Lower lobe of right lung (tissue), 2 donors: ENCODE results near the gene PGLYRP3. TPM values are rescaled to one million over a fixed set of nuclear protein-coding genes. Genes with fewer than 3 reads are reported as not detected.

Experiments
- ATAC-seq, 2 donors: fragments of 200-7000 bp; cut with Tn5 transposase; one replicate each; pipeline ENCODE4 v1.9.1; 2020 to 2022; ENCODE audit warnings: mild to moderate bottlenecking in 2 of 2, moderate library complexity in 2 of 2
- DNase-seq: peaks from one replicate; pipeline ENCODE4 v3.0.0-alpha.2; 2020
- H3K27ac ChIP-seq: fragments of 200-600 bp; one replicate; pipeline ENCODE4 v1.8.0; 2022
- H3K27me3 ChIP-seq: fragments of 200-600 bp; one replicate; pipeline ENCODE4 v1.8.0; 2022; ENCODE audit warnings: low read depth
- H3K36me3 ChIP-seq: fragments of 200-600 bp; one replicate; pipeline ENCODE4 v1.8.0; 2022; ENCODE audit warnings: mild to moderate bottlenecking
- H3K4me1 ChIP-seq: fragments of 200-600 bp; one replicate; pipeline ENCODE4 v1.8.0; 2022
- H3K4me3 ChIP-seq: fragments of 200-600 bp; one replicate; pipeline ENCODE4 v1.8.0; 2022; ENCODE audit warnings: mild to moderate bottlenecking
- H3K9me3 ChIP-seq: fragments of 200-600 bp; one replicate; pipeline ENCODE4 v1.8.0; 2022
- CTCF ChIP-seq: fragments of 200-600 bp; IDR thresholded peaks from one replicate; pipeline ENCODE4 v1.8.0; 2022; ENCODE audit warnings: antibody characterized with exemption, mild to moderate bottlenecking
- intact Hi-C: fragments of 100-400 bp; cut with DNase I; formaldehyde crosslinking; loops from one replicate; pipeline ENCODE4 v1.11.0; 2022
- total RNA-seq: library from RNA; stranded (reverse); fragmentation: NEBNext Ultra II Directional; extraction: Animal tissue kit (Norgen Biotek cat#: 25700); gene quantifications from one replicate; pipeline ENCODE4 v1.2.1, GENCODE V29; 2021
- donor health status: DM: no; HTN: yes; CAD: no; lungs with severe emphysema.

Gene PGLYRP3
- total RNA-seq, 1 donor from 2014 or later, result not detected

GRCh38 chr1:153359241-153359640 lies 46.5 kb upstream of the PGLYRP3 start:
- intact Hi-C loops, result no loop called here
- no peak for DNase-seq

GRCh38 chr1:153358691-153358975 lies 45.9 kb upstream of the PGLYRP3 start:
- Histone ChIP-seq H3K4me1 (peaks cover 12% of the 10 kb centered on the region), H3K36me3 (no peaks in the 10 kb centered on the region), H3K9me3 (no peaks in the 10 kb centered on the region), H3K4me3 (peak overlapping the region; percentile 44), H3K27ac (peak overlapping the region; percentile 80), H3K27me3 (no peaks in the 10 kb centered on the region)
- intact Hi-C loops, result no loop called here
- ATAC-seq (no peak), DNase-seq (no peak)
- TF ChIP-seq CTCF, result no peak

More at GRCh38 chr1:153359241-153359640, 46.5 kb upstream of the PGLYRP3 start:
- Histone ChIP-seq H3K27ac (peak overlapping the region; percentile 80), H3K4me3 (peak overlapping the region; percentile 44), H3K4me1 (peaks cover 12% of the 10 kb centered on the region), H3K36me3 (no peaks in the 10 kb centered on the region), H3K27me3 (no peaks in the 10 kb centered on the region), H3K9me3 (no peaks in the 10 kb centered on the region)
- no peak for TF ChIP-seq CTCF
- ATAC-seq, result no peak

GRCh38 chr1:153357853-153358690 lies 45.3 kb upstream of the PGLYRP3 start, which contains the start of gene S100A9:
S100A9 (plus strand) TSS chr1:153357854; CDS start chr1:153358284, 430 bp downstream.
- H3K4me1 ChIP-seq, result peaks cover 12% of the 10 kb centered on the region
- no peak for TF ChIP-seq CTCF
- H3K27ac ChIP-seq, result peak within 1 kb of the TSS; percentile 80
- no peaks in the 10 kb centered on the region for H3K9me3 ChIP-seq
- intact Hi-C loops, result no loop called here
- DNase-seq (no peak), ATAC-seq (peak; percentile 2 to 12)
- no peaks in the 10 kb centered on the region for H3K36me3 ChIP-seq
- H3K4me3 ChIP-seq, result peak within 1 kb of the TSS; percentile 44
- H3K27me3 ChIP-seq, result no peaks in the 10 kb centered on the region

- no peaks in the 10 kb centered on the region for H3K27me3 ChIP-seq
- peak; percentile 94 for DNase-seq
- no peaks in the 10 kb centered on the region for H3K36me3 ChIP-seq
- ATAC-seq, result peak; percentile 92
- H3K4me1 ChIP-seq, result peaks cover 12% of the 10 kb centered on the region
- TF ChIP-seq CTCF, result no peak
- peak overlapping the region; percentile 44 for H3K4me3 ChIP-seq
- no peaks in the 10 kb centered on the region for H3K9me3 ChIP-seq
- peak overlapping the region; percentile 80 for H3K27ac ChIP-seq
- intact Hi-C loops, result no loop called here
Measured at GRCh38 chr1:153357076-153357852, 44.5 kb upstream of the PGLYRP3 start.

GRCh38 chr1:153356392-153357075 lies 43.8 kb upstream of the PGLYRP3 start:
- H3K4me1 ChIP-seq, result peaks cover 12% of the 10 kb centered on the region
- TF ChIP-seq CTCF, result no peak
- no peak overlapping the region for H3K4me3 ChIP-seq
- no peak for DNase-seq
- H3K27me3 ChIP-seq, result peaks cover 4% of the 10 kb centered on the region
- H3K9me3 ChIP-seq, result no peaks in the 10 kb centered on the region
- H3K27ac ChIP-seq, result peak overlapping the region; percentile 80
- intact Hi-C loops, result no loop called here
- no peak for ATAC-seq
- H3K36me3 ChIP-seq, result no peaks in the 10 kb centered on the region
